Measurements from ENCODE around the gene LCMT2.

DNA sequence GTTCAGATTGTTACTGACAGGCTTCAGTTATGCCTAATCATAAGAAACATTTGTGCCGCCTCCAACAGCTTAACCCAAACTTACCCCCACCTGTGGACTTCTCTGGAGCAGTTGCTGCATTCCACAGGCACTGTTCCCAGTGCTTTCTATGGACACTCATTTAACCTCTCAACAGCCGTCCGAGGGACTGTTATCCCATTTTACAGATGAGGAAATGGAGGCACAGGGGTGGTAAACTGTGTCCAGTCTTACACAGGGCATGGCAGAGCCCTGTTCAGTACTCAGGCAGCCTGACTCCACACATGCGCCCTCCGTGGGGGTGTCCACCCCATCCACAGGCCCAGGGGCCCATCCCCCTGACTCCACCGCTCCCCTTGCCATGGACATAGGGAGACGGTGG lies 49.4 kb downstream of the LCMT2 start:
- no peak for TF ChIP-seq POLR2A (IDR thresholded peaks at IDR 0.05)
- TF ChIP-seq CTCF (IDR thresholded peaks at IDR 0.05), result no peak
- TF ChIP-seq EP300 (IDR thresholded peaks at IDR 0.05), result no peak
- no peak for TF ChIP-seq POLR2AphosphoS5 (IDR thresholded peaks at IDR 0.05)
